Measurements from ENCODE around the gene ANP32B. TPM values are rescaled to one million over a fixed set of nuclear protein-coding genes. Genes with fewer than 3 reads are reported as not detected.
"Not testable (repeated sequence)": the region's sequence is repeated elsewhere in the genome, so short reads cannot be mapped to it uniquely, and the experiment has no call there.

ANP32B gene
- total RNA-seq, 2 experiments from 2014 or later = 295 to 296 TPM

- Mint-ChIP-seq H3K9me3 (no peaks in the 10 kb centered on the region), H3K27me3 (no peaks in the 10 kb centered on the region), H3K27ac (no peak overlapping the region), H3K36me3 (peaks cover 38% of the 10 kb centered on the region), H3K4me1 (peaks cover 18% of the 10 kb centered on the region), H3K4me3 (no peak overlapping the region)
- ATAC-seq (ENCODE audit: low read depth) (no peak), DNase-seq (no peak)
- POLR2A ChIA-PET = no interaction called here
Measured at GRCh38 chr9:98008764-98009163, 25.6 kb downstream of the ANP32B start.

DNA sequence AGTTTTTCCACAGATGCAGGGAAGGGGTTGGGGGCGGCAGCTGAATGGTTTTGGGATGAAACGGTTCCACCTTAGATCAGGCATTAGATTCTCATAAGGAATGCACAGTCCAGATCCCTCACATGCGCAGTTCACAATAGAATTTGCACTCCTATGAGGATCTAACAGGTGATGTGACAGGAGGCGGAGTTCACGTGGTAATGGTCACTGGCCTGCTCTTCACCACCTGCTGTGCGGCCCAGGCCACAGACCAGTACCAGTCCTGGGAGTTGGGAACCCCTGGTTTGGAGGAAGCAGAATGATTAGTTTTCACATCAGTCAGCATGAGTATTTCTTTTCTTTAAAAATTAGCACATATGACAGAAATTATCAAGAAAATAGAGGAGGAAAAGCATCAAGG lies 26.3 kb downstream of the ANP32B start:
- Mint-ChIP-seq H3K4me1 (peaks cover 16% of the 10 kb centered on the region), H3K9me3 (no peaks in the 10 kb centered on the region), H3K4me3 (no peak overlapping the region), H3K27ac (no peak overlapping the region), H3K36me3 (peaks cover 35% of the 10 kb centered on the region), H3K27me3 (no peaks in the 10 kb centered on the region)
- ATAC-seq (ENCODE audit: low read depth) (no peak), DNase-seq (no peak)
- POLR2A ChIA-PET = no interaction called here

GRCh38 chr9:98009936-98010335 lies 26.8 kb downstream of the ANP32B start:
- H3K36me3 Mint-ChIP-seq = peaks cover 36% of the 10 kb centered on the region
- H3K4me3 Mint-ChIP-seq = no peak overlapping the region
- H3K27me3 Mint-ChIP-seq = no peaks in the 10 kb centered on the region
- no peaks in the 10 kb centered on the region for H3K9me3 Mint-ChIP-seq
- peaks cover 16% of the 10 kb centered on the region for H3K4me1 Mint-ChIP-seq
- ATAC-seq (ENCODE audit: low read depth) (no peak), DNase-seq (no peak)
- POLR2A ChIA-PET = interaction anchor here (0.7 kb wide), 1 partner anchor 18 kb away, joined by 3 read pairs; no protein-coding TSS in a partner anchor
- H3K27ac Mint-ChIP-seq = no peak overlapping the region

- no peaks in the 10 kb centered on the region for H3K27me3 Mint-ChIP-seq
- no peak overlapping the region for H3K4me3 Mint-ChIP-seq
- no peaks in the 10 kb centered on the region for H3K9me3 Mint-ChIP-seq
- ATAC-seq (ENCODE audit: low read depth) (peak; percentile 34), DNase-seq (no peak)
- no peak overlapping the region for H3K27ac Mint-ChIP-seq
- POLR2A ChIA-PET = interaction anchor here (0.7 to 0.9 kb wide), 2 partner anchors 18 to 25 kb away, joined by 3 read pairs; no protein-coding TSS in a partner anchor
- peaks cover 39% of the 10 kb centered on the region for H3K36me3 Mint-ChIP-seq
- H3K4me1 Mint-ChIP-seq = peaks cover 16% of the 10 kb centered on the region
Measured at GRCh38 chr9:98010445-98010844, 27.3 kb downstream of the ANP32B start.

- Mint-ChIP-seq H3K27me3 (no peaks in the 10 kb centered on the region), H3K27ac (peak overlapping the region; percentile 6), H3K4me1 (peaks cover 16% of the 10 kb centered on the region), H3K36me3 (peaks cover 41% of the 10 kb centered on the region), H3K4me3 (no peak overlapping the region), H3K9me3 (no peaks in the 10 kb centered on the region)
- no peak for ATAC-seq (ENCODE audit: low read depth)
- POLR2A ChIA-PET = interaction anchor here (0.9 kb wide), 1 partner anchor 26 kb away, joined by 3 read pairs; no protein-coding TSS in a partner anchor
- DNase-seq = no peak
Measured at GRCh38 chr9:98011122-98011521, 28.0 kb downstream of the ANP32B start.

DNA sequence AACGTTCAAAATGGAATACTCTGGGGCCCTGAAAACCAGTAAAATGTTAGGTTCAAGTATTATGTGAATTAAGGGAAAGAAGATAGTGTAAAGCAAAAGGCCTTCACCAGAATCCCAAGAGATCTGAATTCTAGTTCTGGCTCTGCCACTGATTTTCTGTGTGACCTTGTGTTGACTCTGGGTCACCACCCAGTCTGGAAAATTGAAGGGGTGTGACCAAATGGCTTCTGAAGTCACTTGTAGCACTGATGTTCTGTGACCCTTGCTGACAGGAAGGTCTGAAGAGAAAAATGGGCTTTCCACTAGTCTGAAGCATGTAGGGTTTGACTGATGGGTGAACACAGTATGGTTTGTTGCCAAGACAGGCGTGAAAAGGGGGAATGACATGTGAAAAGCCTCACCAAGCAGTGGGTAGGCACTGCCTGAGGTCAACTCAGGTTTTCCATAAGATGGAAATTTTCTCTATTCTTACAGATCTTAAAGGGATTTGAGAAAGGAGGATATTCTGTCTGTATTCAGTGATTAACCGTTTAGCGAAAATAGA lies 33.1 kb downstream of the ANP32B start:
- POLR2A ChIA-PET = no interaction called here
- H3K36me3 Mint-ChIP-seq = peaks cover 34% of the 10 kb centered on the region

DNA sequence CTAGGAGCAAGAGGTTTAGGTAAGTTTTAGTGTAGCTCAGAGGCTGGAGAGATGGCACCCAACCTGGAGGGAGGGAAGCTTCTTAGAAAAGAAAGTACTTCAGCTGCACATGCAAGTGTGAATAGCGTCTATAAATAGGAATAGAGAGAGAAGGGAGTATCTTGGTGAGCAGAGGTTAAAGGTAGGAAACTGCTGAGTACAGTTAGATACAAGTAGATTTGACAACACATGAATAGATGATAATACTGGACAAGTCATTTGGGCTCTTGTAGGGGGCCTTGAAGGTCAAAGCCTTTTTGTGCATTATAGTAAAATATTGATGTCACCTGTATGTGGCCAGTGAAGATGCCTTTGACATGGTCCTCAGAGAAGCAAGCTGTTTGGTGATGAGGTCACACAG lies 34.2 kb downstream of the ANP32B start:
- H3K36me3 Mint-ChIP-seq = peaks cover 28% of the 10 kb centered on the region

More for the DNA sequence above, 33.1 kb downstream of the ANP32B start:
- ATAC-seq (ENCODE audit: low read depth) (no peak), DNase-seq (no peak)
- Mint-ChIP-seq H3K27ac (no peak overlapping the region), H3K9me3 (no peaks in the 10 kb centered on the region), H3K4me3 (no peak overlapping the region), H3K4me1 (peaks cover 4% of the 10 kb centered on the region), H3K27me3 (no peaks in the 10 kb centered on the region)

GRCh38 chr9:98018347-98018746 lies 35.2 kb downstream of the ANP32B start:
- peaks cover 4% of the 10 kb centered on the region for H3K4me1 Mint-ChIP-seq
- POLR2A ChIA-PET = interaction anchor here (1.0 to 1.4 kb wide), 2 partner anchors 35 to 95 kb away, joined by 4 to 6 read pairs; partner anchors contain the start of gene ANP32B
- no peaks in the 10 kb centered on the region for H3K27me3 Mint-ChIP-seq

More for the DNA sequence above, 34.2 kb downstream of the ANP32B start:
- ATAC-seq (ENCODE audit: low read depth) (no peak), DNase-seq (no peak)
- Mint-ChIP-seq H3K4me3 (no peak overlapping the region), H3K27ac (no peak overlapping the region), H3K9me3 (no peaks in the 10 kb centered on the region), H3K4me1 (peaks cover 4% of the 10 kb centered on the region), H3K27me3 (no peaks in the 10 kb centered on the region)
- POLR2A ChIA-PET = interaction anchor here (1.0 to 1.4 kb wide), 2 partner anchors 34 to 94 kb away, joined by 4 to 6 read pairs; partner anchors contain the start of gene ANP32B

DNA sequence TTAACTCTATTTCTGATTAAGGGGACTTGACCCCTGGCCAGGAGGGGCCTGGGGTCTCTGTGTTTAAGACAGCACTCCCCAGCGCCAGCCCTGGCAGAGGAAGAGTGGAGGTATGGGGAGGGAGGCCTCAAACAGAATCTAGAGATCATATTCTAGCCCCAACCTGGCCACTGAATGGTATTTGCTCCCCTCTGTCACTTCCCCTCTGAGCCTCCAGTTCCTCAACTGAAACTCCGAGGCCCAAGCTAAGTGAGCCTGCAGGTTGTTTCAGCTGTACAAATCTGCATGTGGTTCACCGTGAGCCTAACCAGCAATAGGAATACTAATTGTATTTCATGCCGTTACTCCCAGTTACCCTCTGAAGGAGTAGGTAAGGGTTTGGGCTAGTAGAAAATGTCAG lies 36.0 kb downstream of the ANP32B start:
- H3K9me3 Mint-ChIP-seq = no peaks in the 10 kb centered on the region
- DNase-seq (no peak), ATAC-seq (ENCODE audit: low read depth) (no peak)
- peaks cover 4% of the 10 kb centered on the region for H3K4me1 Mint-ChIP-seq
- POLR2A ChIA-PET = no interaction called here
- H3K4me3 Mint-ChIP-seq = no peak overlapping the region
- H3K36me3 Mint-ChIP-seq = peaks cover 26% of the 10 kb centered on the region
- no peak overlapping the region for H3K27ac Mint-ChIP-seq
- no peaks in the 10 kb centered on the region for H3K27me3 Mint-ChIP-seq

More at GRCh38 chr9:98018347-98018746, 35.2 kb downstream of the ANP32B start:
- H3K9me3 Mint-ChIP-seq = no peaks in the 10 kb centered on the region
- no peak overlapping the region for H3K4me3 Mint-ChIP-seq
- DNase-seq (no peak), ATAC-seq (ENCODE audit: low read depth) (no peak)
- H3K27ac Mint-ChIP-seq = no peak overlapping the region
- H3K36me3 Mint-ChIP-seq = peaks cover 26% of the 10 kb centered on the region

DNA sequence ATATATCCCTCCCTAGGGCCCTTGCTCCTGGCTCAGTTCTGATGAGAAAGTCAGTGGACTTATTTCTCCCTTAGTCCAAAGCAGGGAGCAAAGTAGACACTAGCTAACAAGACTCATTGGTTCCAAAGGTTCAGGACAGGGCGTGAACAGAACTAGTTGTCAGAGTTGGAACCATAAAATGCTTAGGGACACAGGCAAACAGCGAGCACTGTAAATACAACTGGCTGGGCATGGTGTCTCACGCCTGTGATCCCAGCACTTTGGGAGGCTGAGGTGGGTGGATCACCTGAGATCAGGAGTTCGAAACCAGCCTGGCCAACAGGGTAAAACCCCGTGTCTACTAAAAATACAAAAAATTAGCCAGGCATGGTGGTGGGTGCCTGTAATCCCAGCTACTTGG lies 36.7 kb downstream of the ANP32B start:
- not testable (repeated sequence) for H3K4me3 Mint-ChIP-seq; ATAC-seq (ENCODE audit: low read depth); H3K4me1 Mint-ChIP-seq; H3K27ac Mint-ChIP-seq; H3K27me3 Mint-ChIP-seq; H3K9me3 Mint-ChIP-seq; DNase-seq
- H3K36me3 Mint-ChIP-seq = peaks cover 22% of the 10 kb centered on the region
- POLR2A ChIA-PET = interaction anchor here (0.6 kb wide), 1 partner anchor 9 kb away, joined by 3 read pairs; no protein-coding TSS in a partner anchor

DNA sequence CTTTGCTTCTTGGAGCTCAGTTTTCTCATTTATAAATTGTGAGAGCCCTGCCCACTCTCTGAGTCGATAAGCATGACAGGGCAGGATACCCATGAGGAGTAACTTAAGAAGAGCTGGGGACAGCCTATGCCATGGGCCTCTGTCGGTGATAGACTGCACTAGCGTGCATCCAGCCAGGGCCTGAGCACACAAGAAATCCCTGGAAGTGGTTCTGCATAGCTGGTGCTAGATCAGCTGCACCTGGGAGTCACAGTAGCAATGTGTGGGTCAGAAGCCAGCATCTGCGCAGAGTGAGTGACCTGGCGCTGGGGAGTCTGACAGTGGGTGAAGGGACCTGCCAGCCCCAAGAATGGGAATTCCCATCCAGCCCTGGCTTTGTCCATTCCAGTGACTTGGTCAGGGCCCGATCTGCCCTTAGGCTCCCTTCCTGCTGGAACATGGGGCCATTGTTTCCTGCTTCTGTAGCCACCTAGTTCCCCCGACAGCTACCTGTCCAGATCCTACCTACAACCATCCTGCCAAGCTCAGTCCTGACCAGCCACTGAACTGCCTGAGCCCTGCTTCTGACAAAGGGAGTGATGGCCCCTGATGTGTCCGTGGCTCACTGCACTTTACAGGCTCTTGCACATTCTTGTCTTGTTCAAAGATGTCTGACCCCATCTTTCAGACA lies 37.5 kb downstream of the ANP32B start:
- H3K27ac Mint-ChIP-seq = no peak overlapping the region
- DNase-seq (no peak), ATAC-seq (ENCODE audit: low read depth) (peak; percentile 18)
- no peaks in the 10 kb centered on the region for H3K27me3 Mint-ChIP-seq
- H3K36me3 Mint-ChIP-seq = peaks cover 15% of the 10 kb centered on the region
- no peaks in the 10 kb centered on the region for H3K9me3 Mint-ChIP-seq
- peaks cover 4% of the 10 kb centered on the region for H3K4me1 Mint-ChIP-seq
- POLR2A ChIA-PET = interaction anchor here (0.7 to 0.8 kb wide), 2 partner anchors 37 to 616 kb away, joined by 5 to 7 read pairs; no protein-coding TSS in a partner anchor
- no peak overlapping the region for H3K4me3 Mint-ChIP-seq

DNA sequence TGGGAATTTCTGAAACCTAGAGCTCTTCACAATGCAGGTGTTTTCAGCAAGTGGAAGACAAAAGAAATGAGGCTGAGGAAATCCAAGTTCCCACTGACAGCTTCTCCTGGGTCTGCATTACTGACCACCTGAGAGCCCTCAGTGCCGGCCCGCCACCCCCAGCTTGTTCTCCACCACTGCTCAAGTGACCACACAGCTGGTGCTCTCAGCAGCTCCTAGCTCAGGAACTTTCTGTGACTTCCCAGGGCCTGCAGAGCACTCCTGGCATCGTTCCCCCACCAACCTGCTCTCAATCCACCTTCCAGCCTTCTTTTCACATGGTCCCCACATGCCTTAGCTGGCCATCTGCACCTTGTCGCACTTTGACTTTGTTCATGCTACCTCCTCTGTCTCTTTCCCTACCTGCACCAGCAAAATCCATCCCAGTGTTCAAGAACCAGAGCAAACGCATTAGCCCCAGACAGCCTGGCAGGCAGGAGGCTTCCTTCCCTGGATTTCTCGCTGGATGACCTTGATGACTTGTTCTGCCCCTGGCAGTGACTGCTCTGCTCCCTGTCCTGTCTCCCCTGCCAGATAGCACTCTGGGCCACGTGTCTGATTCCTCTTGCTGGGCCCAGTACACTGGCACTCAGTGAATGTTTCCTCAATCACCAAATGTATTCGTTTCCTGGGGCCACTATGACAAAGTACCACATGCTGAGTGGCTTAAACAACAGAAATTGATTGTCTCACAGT lies 38.3 kb downstream of the ANP32B start:
- Mint-ChIP-seq H3K27ac (peak overlapping the region; percentile 69), H3K36me3 (peaks cover 16% of the 10 kb centered on the region), H3K9me3 (no peaks in the 10 kb centered on the region), H3K27me3 (no peaks in the 10 kb centered on the region), H3K4me1 (peaks cover 6% of the 10 kb centered on the region), H3K4me3 (no peak overlapping the region)
- ATAC-seq (ENCODE audit: low read depth) (no peak), DNase-seq (no peak)
- POLR2A ChIA-PET = interaction anchor here (0.8 kb wide), 1 partner anchor 36 kb away, joined by 7 read pairs; no protein-coding TSS in a partner anchor

DNA sequence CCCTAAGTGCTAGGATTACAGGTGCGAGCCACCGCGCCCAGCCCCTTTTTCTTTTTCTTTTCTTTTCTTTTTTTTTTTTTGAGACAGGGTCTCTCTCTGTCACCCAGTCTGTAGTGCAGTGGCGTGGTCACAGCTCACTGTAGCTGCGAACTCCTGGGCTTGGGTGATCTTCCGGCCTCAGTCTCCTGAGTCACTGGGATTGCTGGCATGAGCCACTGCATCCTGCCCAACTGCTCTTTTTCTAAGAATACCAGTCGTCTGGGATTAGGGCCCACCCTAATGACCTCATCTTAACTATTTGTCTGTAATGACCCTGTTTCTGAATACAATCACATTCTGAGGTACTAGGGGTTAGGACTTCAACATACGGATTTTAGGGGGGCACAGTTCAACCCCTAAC lies 39.3 kb downstream of the ANP32B start:
- H3K27me3 Mint-ChIP-seq = no peaks in the 10 kb centered on the region
- no peak for ATAC-seq (ENCODE audit: low read depth)
- no peak overlapping the region for H3K27ac Mint-ChIP-seq
- no peaks in the 10 kb centered on the region for H3K9me3 Mint-ChIP-seq
- peaks cover 2% of the 10 kb centered on the region for H3K4me1 Mint-ChIP-seq
- DNase-seq = no peak
- H3K4me3 Mint-ChIP-seq = no peak overlapping the region
- POLR2A ChIA-PET = no interaction called here
- peaks cover 12% of the 10 kb centered on the region for H3K36me3 Mint-ChIP-seq
